ENCODE measurements around the gene C3. TPM values are rescaled to one million over a fixed set of nuclear protein-coding genes. Genes with fewer than 3 reads are reported as not detected.

C3 gene
- total RNA-seq, 1 experiment from 2014 or later: 7.0 TPM

DNA sequence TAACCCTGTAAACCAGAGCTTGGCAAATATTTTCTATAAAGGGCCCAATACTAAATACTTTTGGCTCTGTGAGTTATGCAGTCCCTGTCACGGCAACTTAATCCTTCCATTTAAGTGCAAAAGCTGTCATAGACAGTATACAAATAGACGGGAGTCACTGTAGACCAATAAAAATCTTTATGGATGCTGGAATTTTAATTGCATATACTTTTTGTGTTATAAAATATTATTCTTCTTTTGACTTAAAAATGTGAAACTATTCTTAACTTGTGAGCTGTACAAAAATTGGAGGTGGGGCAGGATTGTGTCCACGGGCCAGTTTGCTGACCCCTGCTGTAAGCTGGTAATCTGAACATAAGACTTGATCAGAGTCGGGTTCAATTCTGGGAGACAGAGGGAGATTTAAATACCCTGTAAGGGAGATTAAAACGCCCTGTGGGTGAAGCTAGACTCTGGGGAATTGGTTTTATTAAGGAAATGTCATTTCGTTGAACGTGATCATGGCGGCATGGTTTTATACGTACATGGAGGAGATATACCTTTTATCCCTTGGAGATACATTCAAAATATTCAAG, 72.2 kb downstream of the C3 start:
- H3K4me1 ChIP-seq (ENCODE audit: control insufficient read depth in 1 of 2, insufficient read depth in 2 of 2, low read length in 2 of 2): no peaks in the 10 kb centered on the region
- no peaks in the 10 kb centered on the region for H3K9me2 ChIP-seq (ENCODE audit: insufficient read depth)
- no peak for DNase-seq (ENCODE audit: low read depth, low spot score)
- intact Hi-C loops (cut with micrococcal nuclease): no loop called here
- no peak for ATAC-seq
- CTCF ChIA-PET: interaction anchor here (0.5 to 1.5 kb wide), 3 partner anchors 15 to 122 kb away, joined by 3 to 5 read pairs (median 4); no protein-coding TSS in a partner anchor
- no peaks in the 10 kb centered on the region for H3K27me3 ChIP-seq (ENCODE audit: insufficient read depth, low read length)
- RAD21 ChIA-PET (ENCODE audit: low non-redundant PET in 1 of 2, low total read pairs in 2 of 2, uncharacterized antibody in 2 of 2, unreplicated experiment in 2 of 2): no interaction called here
- no peaks in the 10 kb centered on the region for H3K9me3 ChIP-seq (ENCODE audit: control insufficient read depth in 1 of 2, insufficient read depth in 1 of 2, low read depth in 1 of 2, low read length in 2 of 2)
- H3K9ac ChIP-seq (ENCODE audit: low read length): no peak overlapping the region
- H3K4me3 ChIP-seq (replicated peaks in 1 of 2; ENCODE audit: low read depth in 1 of 2, low read length in 2 of 2): no peak overlapping the region
- no peak overlapping the region for H2AFZ ChIP-seq (ENCODE audit: low read depth, low read length, poor library complexity, severe bottlenecking)
- H3K4me2 ChIP-seq (ENCODE audit: low read length): no peak overlapping the region
- no TSS peak for BruUV-seq (replicated peaks)
- POLR2A ChIA-PET: interaction anchor here (0.6 kb wide), 1 partner anchor 67 kb away, joined by 7 read pairs; no protein-coding TSS in a partner anchor
- H3K27ac ChIP-seq (ENCODE audit: low read depth, low read length): no peak overlapping the region
- H3K36me3 ChIP-seq (ENCODE audit: control insufficient read depth in 1 of 2, insufficient read depth in 2 of 2, low read length in 2 of 2): no peaks in the 10 kb centered on the region
- TF ChIP-seq RAD21 (IDR thresholded peaks at IDR 0.05; ENCODE audit: low read depth) (no peak), SP1 (IDR thresholded peaks at IDR 0.05; ENCODE audit: low read depth) (no peak), POLR2A (IDR thresholded peaks at IDR 0.05; ENCODE audit: borderline replicate concordance, extremely low read depth, insufficient read depth, insufficient read length) (no peak)
- TF ChIP-seq, protein P1, sequence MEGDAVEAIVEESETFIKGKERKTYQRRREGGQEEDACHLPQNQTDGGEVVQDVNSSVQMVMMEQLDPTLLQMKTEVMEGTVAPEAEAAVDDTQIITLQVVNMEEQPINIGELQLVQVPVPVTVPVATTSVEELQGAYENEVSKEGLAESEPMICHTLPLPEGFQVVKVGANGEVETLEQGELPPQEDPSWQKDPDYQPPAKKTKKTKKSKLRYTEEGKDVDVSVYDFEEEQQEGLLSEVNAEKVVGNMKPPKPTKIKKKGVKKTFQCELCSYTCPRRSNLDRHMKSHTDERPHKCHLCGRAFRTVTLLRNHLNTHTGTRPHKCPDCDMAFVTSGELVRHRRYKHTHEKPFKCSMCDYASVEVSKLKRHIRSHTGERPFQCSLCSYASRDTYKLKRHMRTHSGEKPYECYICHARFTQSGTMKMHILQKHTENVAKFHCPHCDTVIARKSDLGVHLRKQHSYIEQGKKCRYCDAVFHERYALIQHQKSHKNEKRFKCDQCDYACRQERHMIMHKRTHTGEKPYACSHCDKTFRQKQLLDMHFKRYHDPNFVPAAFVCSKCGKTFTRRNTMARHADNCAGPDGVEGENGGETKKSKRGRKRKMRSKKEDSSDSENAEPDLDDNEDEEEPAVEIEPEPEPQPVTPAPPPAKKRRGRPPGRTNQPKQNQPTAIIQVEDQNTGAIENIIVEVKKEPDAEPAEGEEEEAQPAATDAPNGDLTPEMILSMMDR (IDR thresholded peaks at IDR 0.05 in 2 of 3, conservative IDR thresholded peaks at IDR 0.05 in 1 of 3; ENCODE audit: borderline replicate concordance in 1 of 3, insufficient read depth in 1 of 3, low read depth in 2 of 3, low read length in 2 of 3): no peak
- TF ChIP-seq, protein P2, sequence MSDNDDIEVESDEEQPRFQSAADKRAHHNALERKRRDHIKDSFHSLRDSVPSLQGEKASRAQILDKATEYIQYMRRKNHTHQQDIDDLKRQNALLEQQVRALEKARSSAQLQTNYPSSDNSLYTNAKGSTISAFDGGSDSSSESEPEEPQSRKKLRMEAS (IDR thresholded peaks at IDR 0.05): no peak
- no peaks in the 10 kb centered on the region for H3K79me2 ChIP-seq (ENCODE audit: insufficient read depth, low read length)
- no peaks in the 10 kb centered on the region for H4K20me1 ChIP-seq (ENCODE audit: insufficient read depth)

DNA sequence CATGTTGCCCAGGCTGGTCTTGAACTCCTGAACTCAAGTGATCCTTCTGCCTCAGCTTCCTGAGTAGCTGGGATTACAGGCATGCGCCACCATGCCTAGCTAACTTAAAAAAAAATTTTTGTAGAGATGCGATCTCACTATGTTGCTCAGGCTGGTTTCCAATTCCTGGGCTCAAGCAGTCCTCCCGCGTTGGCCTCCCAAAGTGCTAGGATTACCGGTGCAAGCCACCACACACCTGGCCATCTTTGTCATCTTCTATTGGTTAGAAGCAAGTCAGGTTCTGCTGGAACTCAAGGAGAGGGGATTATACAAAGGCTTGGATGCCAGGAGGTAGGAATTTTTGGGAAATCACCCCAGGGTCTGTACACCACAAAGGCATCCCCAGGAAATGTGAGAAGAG, 75.7 kb downstream of the C3 start:
- Histone ChIP-seq H2AFZ (ENCODE audit: low read depth, low read length, poor library complexity, severe bottlenecking) (no peak overlapping the region), H3K4me3 (replicated peaks in 1 of 2; ENCODE audit: low read depth in 1 of 2, low read length in 2 of 2) (no peak overlapping the region), H3K4me2 (ENCODE audit: low read length) (no peak overlapping the region), H3K9ac (ENCODE audit: low read length) (no peak overlapping the region), H3K27ac (ENCODE audit: low read depth, low read length) (no peak overlapping the region), H3K36me3 (ENCODE audit: control insufficient read depth in 1 of 2, insufficient read depth in 2 of 2, low read length in 2 of 2) (no peaks in the 10 kb centered on the region), H3K9me2 (ENCODE audit: insufficient read depth) (no peaks in the 10 kb centered on the region), H3K9me3 (ENCODE audit: control insufficient read depth in 1 of 2, insufficient read depth in 1 of 2, low read depth in 1 of 2, low read length in 2 of 2) (no peaks in the 10 kb centered on the region), H3K4me1 (ENCODE audit: control insufficient read depth in 1 of 2, insufficient read depth in 2 of 2, low read length in 2 of 2) (no peaks in the 10 kb centered on the region), H4K20me1 (ENCODE audit: insufficient read depth) (no peaks in the 10 kb centered on the region), H3K79me2 (ENCODE audit: insufficient read depth, low read length) (no peaks in the 10 kb centered on the region), H3K27me3 (ENCODE audit: insufficient read depth, low read length) (no peaks in the 10 kb centered on the region)
- intact Hi-C loops (cut with micrococcal nuclease): no loop called here
- RAD21 ChIA-PET (ENCODE audit: low non-redundant PET in 1 of 2, low total read pairs in 2 of 2, uncharacterized antibody in 2 of 2, unreplicated experiment in 2 of 2): no interaction called here
- no TSS peak for BruUV-seq (replicated peaks)
- no peak for ATAC-seq
- CTCF ChIA-PET: no interaction called here
- POLR2A ChIA-PET: no interaction called here
- no peak for DNase-seq (ENCODE audit: low read depth, low spot score)
- TF ChIP-seq CEBPB (IDR thresholded peaks at IDR 0.05; ENCODE audit: low read depth) (no peak), RAD21 (IDR thresholded peaks at IDR 0.05; ENCODE audit: low read depth) (no peak), CBX3 (IDR thresholded peaks at IDR 0.05; ENCODE audit: low read depth) (no peak), EZH2 (IDR thresholded peaks at IDR 0.05) (no peak), ZNF274 (IDR thresholded peaks at IDR 0.05; ENCODE audit: low read depth, low read length) (no peak), SP1 (IDR thresholded peaks at IDR 0.05; ENCODE audit: low read depth) (no peak), YY1 (IDR thresholded peaks at IDR 0.05; ENCODE audit: extremely low read depth, insufficient replicate concordance, low read depth, low read length) (no peak), POLR2A (IDR thresholded peaks at IDR 0.05; ENCODE audit: borderline replicate concordance, extremely low read depth, insufficient read depth, insufficient read length) (no peak), POLR2AphosphoS5 (IDR thresholded peaks at IDR 0.05; ENCODE audit: low read depth, low read length) (no peak)
- TF ChIP-seq, protein P3, sequence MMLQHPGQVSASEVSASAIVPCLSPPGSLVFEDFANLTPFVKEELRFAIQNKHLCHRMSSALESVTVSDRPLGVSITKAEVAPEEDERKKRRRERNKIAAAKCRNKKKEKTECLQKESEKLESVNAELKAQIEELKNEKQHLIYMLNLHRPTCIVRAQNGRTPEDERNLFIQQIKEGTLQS (IDR thresholded peaks at IDR 0.05): no peak
- TF ChIP-seq, protein P4, sequence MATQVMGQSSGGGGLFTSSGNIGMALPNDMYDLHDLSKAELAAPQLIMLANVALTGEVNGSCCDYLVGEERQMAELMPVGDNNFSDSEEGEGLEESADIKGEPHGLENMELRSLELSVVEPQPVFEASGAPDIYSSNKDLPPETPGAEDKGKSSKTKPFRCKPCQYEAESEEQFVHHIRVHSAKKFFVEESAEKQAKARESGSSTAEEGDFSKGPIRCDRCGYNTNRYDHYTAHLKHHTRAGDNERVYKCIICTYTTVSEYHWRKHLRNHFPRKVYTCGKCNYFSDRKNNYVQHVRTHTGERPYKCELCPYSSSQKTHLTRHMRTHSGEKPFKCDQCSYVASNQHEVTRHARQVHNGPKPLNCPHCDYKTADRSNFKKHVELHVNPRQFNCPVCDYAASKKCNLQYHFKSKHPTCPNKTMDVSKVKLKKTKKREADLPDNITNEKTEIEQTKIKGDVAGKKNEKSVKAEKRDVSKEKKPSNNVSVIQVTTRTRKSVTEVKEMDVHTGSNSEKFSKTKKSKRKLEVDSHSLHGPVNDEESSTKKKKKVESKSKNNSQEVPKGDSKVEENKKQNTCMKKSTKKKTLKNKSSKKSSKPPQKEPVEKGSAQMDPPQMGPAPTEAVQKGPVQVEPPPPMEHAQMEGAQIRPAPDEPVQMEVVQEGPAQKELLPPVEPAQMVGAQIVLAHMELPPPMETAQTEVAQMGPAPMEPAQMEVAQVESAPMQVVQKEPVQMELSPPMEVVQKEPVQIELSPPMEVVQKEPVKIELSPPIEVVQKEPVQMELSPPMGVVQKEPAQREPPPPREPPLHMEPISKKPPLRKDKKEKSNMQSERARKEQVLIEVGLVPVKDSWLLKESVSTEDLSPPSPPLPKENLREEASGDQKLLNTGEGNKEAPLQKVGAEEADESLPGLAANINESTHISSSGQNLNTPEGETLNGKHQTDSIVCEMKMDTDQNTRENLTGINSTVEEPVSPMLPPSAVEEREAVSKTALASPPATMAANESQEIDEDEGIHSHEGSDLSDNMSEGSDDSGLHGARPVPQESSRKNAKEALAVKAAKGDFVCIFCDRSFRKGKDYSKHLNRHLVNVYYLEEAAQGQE (IDR thresholded peaks at IDR 0.05; ENCODE audit: low read depth): no peak
- TF ChIP-seq, protein P2 (IDR thresholded peaks at IDR 0.05): no peak
